Liver (tissue), 3 donors: Measurements from ENCODE around the gene PTTG1IP.

Experiments
- CTCF ChIP-seq: fragments of 150-350 bp; IDR thresholded peaks from 2 replicates; pipeline ENCODE4 v1.5.1; 2017; ENCODE audit warnings: improper control_type of control experiment, low read depth, low read length; ENCODE audit not compliant: missing input control
- FOXA1 ChIP-seq: IDR thresholded peaks from 2 replicates; pipeline ENCODE4 v1.6.1; 2016; ENCODE audit warnings: antibody characterized with exemption
- NR2F2 ChIP-seq: IDR thresholded peaks from 2 replicates; pipeline ENCODE4 v1.6.1; 2016; ENCODE audit warnings: antibody characterized with exemption
- RXRA ChIP-seq, 2 donors: IDR thresholded peaks; 2 replicates each; pipeline ENCODE4 v1.6.1; 2017 to 2018; ENCODE audit warnings: antibody characterized with exemption in 2 of 2, mild to moderate bottlenecking in 1 of 2
- SP1 ChIP-seq: IDR thresholded peaks from 2 replicates; pipeline ENCODE4 v1.6.1; 2018; ENCODE audit warnings: antibody characterized with exemption, mild to moderate bottlenecking
- TAF1 ChIP-seq: conservative IDR thresholded peaks from 2 replicates; pipeline ENCODE4 v1.6.1; 2016; ENCODE audit warnings: antibody characterized with exemption, mild to moderate bottlenecking
- donor health status: healthy.
- donor health status: healthy.

- peak; percentile 31 for TF ChIP-seq CTCF
- TF ChIP-seq RXRA (IDR thresholded peaks at IDR 0.05), result no peak
- TF ChIP-seq TAF1, result no peak
- TF ChIP-seq NR2F2, result no peak
- TF ChIP-seq FOXA1, result no peak
- TF ChIP-seq SP1, result no peak
Observed at GRCh38 chr21:44872323-44872648, 1.2 kb downstream of the PTTG1IP start.
